HG03520 (cell line): Measurements from ENCODE around the gene DPPA2.

Experiments
- ATAC-seq: cut with Tn5 transposase; IDR thresholded peaks from one replicate; pipeline ENCODE4 v1.9.1; 2021; ENCODE audit warnings: mild to moderate bottlenecking, moderate library complexity; ENCODE audit not compliant: unreplicated experiment

DPPA2 gene

DNA sequence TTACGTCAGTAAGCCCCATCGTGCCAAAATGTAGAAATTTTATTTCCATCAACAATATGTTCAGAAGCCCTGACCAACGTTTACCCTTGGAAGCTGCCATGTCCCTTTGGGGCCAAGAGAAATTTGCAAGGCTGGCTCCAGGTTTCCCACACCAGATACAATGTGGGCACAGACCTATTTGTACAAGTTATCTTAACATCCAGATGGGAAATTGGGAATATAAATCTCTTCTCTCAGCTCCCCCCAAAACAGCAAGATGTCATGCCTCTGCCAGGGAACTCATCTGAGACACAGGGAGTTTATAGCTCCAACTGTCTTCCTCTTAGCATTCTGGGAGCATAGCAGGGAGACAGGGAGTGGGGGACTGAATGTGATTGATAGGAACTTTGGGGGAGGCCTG is 9.3 kb upstream of the DPPA2 start:
- no peak for ATAC-seq

- ATAC-seq = no peak
These were observed 8.8 kb upstream of the DPPA2 start for GRCh38 chr3:109325109-109325508.

- ATAC-seq = no peak
These were observed 3.3 kb downstream of the DPPA2 start for GRCh38 chr3:109313061-109313460.

- no peak for ATAC-seq
These were observed 18.8 kb downstream of the DPPA2 start for GRCh38 chr3:109297496-109297895.

GRCh38 chr3:109284071-109284470 is 32.2 kb downstream of the DPPA2 start:
- no peak for ATAC-seq

DNA sequence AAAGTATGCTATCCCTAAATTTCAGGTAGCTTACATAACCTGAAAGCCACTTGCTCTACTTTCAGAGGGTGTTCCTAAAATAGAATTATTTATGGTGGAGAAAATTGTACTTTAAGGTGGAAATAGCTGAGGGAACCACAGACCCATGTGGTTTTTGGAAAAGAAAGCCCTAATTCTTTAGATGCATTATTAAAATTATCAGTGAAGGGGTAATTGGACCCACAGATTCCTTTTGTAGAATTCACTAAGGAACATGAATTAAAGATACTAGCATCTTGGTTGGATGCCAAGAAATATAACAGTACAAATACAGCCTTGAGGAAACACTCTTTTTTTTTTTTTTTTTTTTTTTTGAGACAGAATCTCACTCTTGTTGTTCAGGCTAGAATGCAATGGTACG is 37.8 kb downstream of the DPPA2 start:
- ATAC-seq = no peak

- no peak for ATAC-seq
These were observed 38.2 kb downstream of the DPPA2 start for GRCh38 chr3:109278141-109278540.

DNA sequence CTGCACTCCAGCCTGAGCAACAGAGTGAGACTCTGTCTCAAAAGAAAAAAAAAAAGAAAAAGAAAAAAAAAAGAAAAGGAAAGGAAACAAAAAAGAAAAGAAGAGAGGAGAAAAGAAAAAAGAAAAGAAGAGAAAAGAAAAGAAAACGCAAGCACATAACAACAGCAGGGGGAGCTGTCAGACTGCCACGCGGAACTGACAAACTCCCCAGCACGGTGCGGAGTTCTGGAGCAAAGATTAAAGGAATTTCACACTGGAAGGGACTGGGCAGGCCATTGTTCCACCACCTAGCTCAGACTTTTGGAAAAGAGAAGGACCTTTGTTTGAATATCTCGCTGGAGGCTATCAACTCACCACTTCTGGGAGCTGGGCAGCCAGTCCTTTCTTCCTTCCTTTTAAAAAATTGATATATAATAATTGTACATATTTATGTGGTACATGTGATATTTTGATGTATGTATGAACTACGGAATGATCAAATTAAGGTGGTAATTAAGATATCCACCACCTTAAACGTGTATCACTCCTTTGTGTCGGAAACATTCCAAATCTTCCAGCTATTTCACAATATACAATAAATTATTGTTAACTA is 40.5 kb downstream of the DPPA2 start:
- no peak for ATAC-seq

DNA sequence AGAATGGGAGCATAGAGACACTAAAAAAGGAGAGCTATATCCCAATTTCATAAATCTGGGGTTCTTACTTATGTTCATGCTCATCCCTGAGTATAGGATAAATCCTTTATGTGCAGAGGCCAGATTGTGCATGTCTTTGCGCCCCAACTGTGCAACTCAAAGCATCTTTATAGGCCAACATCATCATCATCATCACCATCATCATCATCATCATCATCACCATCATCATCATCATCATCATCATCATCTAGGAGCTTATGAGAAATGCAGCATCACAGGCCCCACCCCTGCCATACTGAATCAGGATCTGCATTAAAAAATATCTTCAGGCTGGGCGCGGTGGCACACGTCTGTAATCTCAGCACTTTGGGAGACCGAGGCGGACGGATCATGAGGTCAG is 45.5 kb downstream of the DPPA2 start:
- no peak for ATAC-seq

GRCh38 chr3:109269577-109270275 is 46.6 kb downstream of the DPPA2 start:
- no peak for ATAC-seq

- no peak for ATAC-seq
These were observed 48.1 kb downstream of the DPPA2 start for GRCh38 chr3:109268181-109268580.

DNA sequence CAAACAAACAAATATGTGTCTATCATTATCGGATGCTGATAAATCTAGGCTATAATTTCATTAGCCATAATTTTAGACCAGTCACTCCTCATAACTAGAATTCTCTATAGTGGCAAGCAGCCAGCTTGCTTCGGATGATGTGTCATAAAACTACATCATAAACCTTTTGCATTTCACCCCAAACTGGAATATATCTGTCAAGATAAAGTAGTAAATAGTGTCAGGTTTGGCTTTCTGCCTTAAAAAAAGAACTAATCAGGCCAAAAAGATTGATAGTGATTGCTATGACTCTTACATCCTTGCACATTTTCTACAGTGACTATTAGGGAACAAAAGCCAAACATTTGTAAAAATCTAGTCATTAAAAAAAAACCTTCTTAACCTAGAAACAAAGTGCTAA is 51.0 kb downstream of the DPPA2 start:
- ATAC-seq = no peak

GRCh38 chr3:109257269-109257668 is 59.0 kb downstream of the DPPA2 start:
- no peak for ATAC-seq

DNA sequence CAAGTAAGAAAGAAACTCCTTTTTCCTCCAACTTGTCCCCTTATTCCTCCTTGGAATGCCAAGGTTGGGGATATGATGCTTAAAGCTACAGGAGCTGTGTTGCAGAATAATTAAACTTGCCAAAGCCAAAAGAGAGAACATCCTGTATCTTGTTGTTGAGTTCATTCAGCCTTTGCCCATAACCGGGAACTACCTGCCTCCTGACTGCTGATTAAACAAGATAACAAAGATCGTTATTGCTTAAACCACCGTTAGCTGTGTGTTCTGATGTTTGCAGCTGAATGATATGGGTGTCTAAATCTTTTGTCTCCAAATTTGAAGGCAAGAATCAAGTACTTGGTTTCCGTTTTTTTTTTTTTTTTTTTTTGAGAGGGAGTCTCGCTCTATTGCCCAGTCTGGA is 61.5 kb downstream of the DPPA2 start:
- ATAC-seq = no peak

GRCh38 chr3:109252641-109253040 is 63.7 kb downstream of the DPPA2 start:
- ATAC-seq = no peak
